Measurements from ENCODE around the gene MRPL23.

DNA sequence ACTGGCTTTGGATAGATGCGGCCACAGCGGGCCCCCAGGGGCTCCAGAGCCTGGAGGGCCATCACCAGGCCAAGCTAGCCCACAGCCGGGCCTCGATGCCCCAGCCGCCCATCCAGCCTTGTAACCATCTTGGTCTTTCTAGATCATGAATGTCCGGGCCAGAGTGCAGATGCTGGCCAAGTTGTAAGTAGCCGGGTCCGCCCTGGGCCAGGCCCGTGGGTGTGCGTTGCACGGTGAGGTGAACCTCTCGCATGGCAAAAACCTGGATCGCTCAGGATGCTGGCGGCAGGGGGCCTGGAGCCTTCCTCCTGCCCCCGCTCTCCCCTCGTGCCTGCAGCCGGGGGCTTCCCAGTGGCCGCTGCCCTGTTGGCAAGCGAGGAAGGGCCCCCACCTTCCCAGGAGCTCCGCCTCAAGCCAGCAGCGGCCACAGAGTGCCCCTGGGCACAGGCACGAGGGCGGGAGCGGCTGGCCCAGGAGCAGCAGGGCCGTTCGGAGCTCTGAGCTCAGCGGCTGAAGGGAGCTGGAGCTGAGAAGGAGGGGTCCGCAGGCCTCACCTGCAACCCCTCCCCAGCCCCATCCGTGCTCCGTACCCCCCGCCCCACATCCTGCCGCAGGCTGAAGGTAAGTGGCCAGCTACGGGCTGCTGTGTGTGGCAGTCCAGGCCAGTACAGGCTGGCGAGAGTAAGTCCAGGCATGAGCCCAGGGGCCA lies 10.9 kb upstream of the MRPL23 start:
- TF ChIP-seq, protein P1, sequence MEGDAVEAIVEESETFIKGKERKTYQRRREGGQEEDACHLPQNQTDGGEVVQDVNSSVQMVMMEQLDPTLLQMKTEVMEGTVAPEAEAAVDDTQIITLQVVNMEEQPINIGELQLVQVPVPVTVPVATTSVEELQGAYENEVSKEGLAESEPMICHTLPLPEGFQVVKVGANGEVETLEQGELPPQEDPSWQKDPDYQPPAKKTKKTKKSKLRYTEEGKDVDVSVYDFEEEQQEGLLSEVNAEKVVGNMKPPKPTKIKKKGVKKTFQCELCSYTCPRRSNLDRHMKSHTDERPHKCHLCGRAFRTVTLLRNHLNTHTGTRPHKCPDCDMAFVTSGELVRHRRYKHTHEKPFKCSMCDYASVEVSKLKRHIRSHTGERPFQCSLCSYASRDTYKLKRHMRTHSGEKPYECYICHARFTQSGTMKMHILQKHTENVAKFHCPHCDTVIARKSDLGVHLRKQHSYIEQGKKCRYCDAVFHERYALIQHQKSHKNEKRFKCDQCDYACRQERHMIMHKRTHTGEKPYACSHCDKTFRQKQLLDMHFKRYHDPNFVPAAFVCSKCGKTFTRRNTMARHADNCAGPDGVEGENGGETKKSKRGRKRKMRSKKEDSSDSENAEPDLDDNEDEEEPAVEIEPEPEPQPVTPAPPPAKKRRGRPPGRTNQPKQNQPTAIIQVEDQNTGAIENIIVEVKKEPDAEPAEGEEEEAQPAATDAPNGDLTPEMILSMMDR (conservative IDR thresholded peaks at IDR 0.05; ENCODE audit: low read length), result no peak
- no peak for TF ChIP-seq EZH2phosphoT487 (IDR thresholded peaks at IDR 0.05; ENCODE audit: borderline replicate concordance)

All from Loucy (cell line).